AG04449 (cell line): ENCODE measurements around the gene C9orf152.

Experiments used
- CTCF ChIA-PET: fragments of 350-600 bp; formaldehyde crosslinking; extraction: SDS; loops from one replicate; lab custom pipeline; 2021; ENCODE audit warnings: antibody characterized with exemption; lab: Yijun Ruan, JAX
- POLR2A ChIA-PET: fragments of 400-600, 350-600 bp; formaldehyde crosslinking; extraction: SDS; loops from one replicate; lab custom pipeline; 2020; ENCODE audit warnings: antibody characterized with exemption, inconsistent platforms; lab: Yijun Ruan, JAX
- DNase-seq: peaks from one replicate; pipeline ENCODE4 v3.0.0-alpha.2; 2010; ENCODE audit warnings: low read depth, low spot score
- H3K4me3 ChIP-seq: 2 replicates; pipeline ENCODE4 v1.5.1; 2011; ENCODE audit warnings: low read depth, mild to moderate bottlenecking, control low read depth, low read length
- TF ChIP-seq, protein P1 (sequence below): IDR thresholded peaks from one replicate; pipeline ENCODE4 v1.5.1; 2011; ENCODE audit warnings: mild to moderate bottlenecking, moderate library complexity, low read length, control low read depth, inconsistent platforms; ENCODE audit not compliant: insufficient read depth; ENCODE audit errors: missing control alignments

Gene C9orf152

DNA sequence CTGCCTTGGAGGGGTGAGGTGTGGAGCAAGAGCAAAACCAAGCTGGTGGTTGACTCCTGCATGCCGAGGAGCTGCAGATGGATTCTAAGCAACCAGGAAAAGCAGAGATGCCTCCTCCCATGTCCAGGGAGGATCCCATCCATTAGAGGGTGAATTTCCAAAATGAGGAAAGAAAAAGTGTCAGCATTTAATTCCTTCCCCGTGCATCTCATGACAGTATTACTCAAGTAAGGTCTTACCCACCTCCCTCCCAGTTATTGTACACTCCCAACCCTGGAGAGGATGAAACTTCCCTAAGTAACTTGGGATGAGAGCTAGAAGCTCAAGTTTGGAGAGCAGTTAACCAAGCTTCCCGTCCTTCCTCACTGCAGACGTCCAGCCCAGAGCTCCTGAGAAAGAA lies 19.9 kb downstream of the C9orf152 start:
- CTCF ChIA-PET, result interaction anchor here (1.1 to 31.4 kb wide), 5 partner anchors 8 to 435 kb away, joined by 5 to 534 read pairs (median 10); partner anchors contain the start of gene C9orf152
- TF ChIP-seq, protein P1, sequence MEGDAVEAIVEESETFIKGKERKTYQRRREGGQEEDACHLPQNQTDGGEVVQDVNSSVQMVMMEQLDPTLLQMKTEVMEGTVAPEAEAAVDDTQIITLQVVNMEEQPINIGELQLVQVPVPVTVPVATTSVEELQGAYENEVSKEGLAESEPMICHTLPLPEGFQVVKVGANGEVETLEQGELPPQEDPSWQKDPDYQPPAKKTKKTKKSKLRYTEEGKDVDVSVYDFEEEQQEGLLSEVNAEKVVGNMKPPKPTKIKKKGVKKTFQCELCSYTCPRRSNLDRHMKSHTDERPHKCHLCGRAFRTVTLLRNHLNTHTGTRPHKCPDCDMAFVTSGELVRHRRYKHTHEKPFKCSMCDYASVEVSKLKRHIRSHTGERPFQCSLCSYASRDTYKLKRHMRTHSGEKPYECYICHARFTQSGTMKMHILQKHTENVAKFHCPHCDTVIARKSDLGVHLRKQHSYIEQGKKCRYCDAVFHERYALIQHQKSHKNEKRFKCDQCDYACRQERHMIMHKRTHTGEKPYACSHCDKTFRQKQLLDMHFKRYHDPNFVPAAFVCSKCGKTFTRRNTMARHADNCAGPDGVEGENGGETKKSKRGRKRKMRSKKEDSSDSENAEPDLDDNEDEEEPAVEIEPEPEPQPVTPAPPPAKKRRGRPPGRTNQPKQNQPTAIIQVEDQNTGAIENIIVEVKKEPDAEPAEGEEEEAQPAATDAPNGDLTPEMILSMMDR, result no peak
- no peak overlapping the region for H3K4me3 ChIP-seq
- POLR2A ChIA-PET, result no interaction called here
- no peak for DNase-seq

GRCh38 chr9:110187126-110187525 lies 20.8 kb downstream of the C9orf152 start:
- ChIA-PET CTCF (interaction anchor here (1.1 to 31.4 kb wide), 5 partner anchors 9 to 436 kb away, joined by 3 to 534 read pairs (median 10); partner anchors contain the start of gene C9orf152), POLR2A (no interaction called here)
- TF ChIP-seq, protein P1, result no peak
- DNase-seq, result no peak
- no peak overlapping the region for H3K4me3 ChIP-seq

DNA sequence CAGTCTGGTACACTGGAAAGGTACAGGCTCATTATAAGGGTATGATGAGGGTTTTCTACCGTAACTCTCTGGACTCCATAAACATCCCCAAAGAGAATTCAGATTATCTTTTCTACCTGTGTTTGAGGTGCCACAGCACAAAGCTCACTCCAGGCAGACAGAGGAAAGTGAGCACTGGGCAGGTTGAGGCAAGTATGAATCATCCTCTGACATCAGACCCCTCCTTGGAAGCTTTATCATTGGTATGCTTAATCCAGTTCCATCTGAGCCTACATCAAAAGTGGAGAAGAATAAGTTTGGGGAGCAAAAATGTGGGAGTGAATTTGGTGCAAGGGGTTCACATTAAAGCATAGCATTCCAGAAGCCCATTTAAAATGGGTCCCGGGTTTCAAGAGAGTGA lies 21.7 kb downstream of the C9orf152 start:
- TF ChIP-seq, protein P1, result no peak
- ChIA-PET POLR2A (no interaction called here), CTCF (interaction anchor here (1.4 to 31.4 kb wide), 3 partner anchors 10 to 434 kb away, joined by 3 to 534 read pairs (median 125); partner anchors contain the start of gene C9orf152)
- no peak for DNase-seq
- H3K4me3 ChIP-seq, result no peak overlapping the region

DNA sequence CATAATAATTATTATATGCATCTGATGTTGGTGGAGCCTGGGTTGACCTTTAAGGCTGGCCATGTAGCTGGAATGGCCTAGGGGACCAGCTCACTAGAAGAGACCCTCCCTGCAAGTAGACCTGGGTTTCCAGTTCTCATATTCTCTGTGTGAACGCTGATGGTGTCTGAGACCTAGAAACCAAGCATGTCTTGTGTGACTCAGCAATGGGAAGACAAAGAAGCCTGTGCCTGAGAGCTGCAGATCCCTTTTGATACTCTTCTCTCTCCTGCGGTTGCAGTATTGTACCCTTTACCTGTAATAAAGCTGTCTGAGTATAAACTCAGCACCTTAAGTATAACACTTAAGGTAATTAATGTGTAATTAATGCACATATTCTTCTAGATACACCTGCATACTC lies 22.2 kb downstream of the C9orf152 start:
- TF ChIP-seq, protein P1, result no peak
- no peak for DNase-seq
- no peak overlapping the region for H3K4me3 ChIP-seq
- ChIA-PET POLR2A (no interaction called here), CTCF (interaction anchor here (0.9 to 31.4 kb wide), 3 partner anchors 10 to 293 kb away, joined by 3 to 534 read pairs (median 125); partner anchors contain the start of gene C9orf152)

- peak; percentile 12 for DNase-seq
- ChIA-PET POLR2A (no interaction called here), CTCF (interaction anchor here (0.6 to 31.4 kb wide), 30 partner anchors 10 to 609 kb away, joined by 3 to 534 read pairs (median 4); partner anchors contain the start of genes C9orf152 and TXN)
- TF ChIP-seq, protein P1, result peak; percentile 74
- no peak overlapping the region for H3K4me3 ChIP-seq
Measured at GRCh38 chr9:110183208-110184145, 24.5 kb downstream of the C9orf152 start.
